A549 treated with CORT108297 at 1 μM for 4 hours (cell line): ENCODE measurements around the gene ZNF490. TPM values are rescaled to one million over a fixed set of nuclear protein-coding genes. Genes with fewer than 3 reads are reported as not detected.

Source experiments
- total RNA-seq: library from RNA; stranded (reverse); fragments of 200-300 nt; extraction: Qiagen RNA extraction; gene quantifications from 5 replicates; pipeline ENCODE4 v1.2.3, GENCODE V29; 2022

Gene ZNF490
- total RNA-seq, result 0.34 to 0.89 TPM (median 0.70 TPM) in 5 replicates

DNA sequence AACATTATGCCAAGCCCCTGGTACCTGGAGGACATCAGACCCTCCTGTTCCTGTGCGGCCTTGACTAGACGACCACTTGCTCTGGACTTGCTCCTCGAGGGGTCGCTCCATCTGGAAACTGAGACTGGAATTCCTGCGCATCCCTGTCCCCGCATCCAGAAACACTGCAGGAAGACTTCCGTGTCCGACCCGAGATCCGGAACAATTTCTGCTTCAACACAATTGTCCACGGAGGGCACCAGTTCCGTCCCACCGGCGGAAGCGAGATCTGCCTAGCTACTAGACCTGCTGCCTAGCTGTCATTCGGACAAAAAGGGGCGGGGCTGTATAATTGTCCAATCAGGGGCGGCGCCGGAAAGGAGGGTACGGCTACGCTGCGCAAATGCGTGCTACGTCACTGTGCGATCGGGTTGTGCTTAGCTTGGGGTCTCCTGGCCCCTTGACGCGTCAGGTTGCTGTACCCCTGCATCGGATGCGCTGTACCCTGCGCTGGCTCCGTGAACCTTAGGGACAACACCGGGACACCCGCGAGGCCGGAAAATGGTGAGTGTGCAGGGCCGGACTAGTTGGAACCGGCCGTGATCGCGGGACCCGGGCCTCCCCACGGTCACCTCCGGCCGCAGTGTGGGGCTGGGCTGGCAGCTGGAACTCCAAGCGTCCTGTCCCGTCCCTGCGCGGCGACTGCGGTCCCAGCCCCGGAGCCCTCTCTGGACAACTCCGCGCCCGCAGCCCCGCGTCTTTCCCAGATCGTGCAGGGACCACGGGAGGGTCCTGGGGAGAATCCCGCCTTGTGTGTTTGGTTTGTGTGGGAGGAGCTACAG is at the start of gene ZNF490, which contains the start of gene ZNF791:
TSS of gene ZNF490 (minus strand) at position 274 of the 821 bp plus-strand sequence. CDS start at position 141, 133 bp downstream.
TSS of gene ZNF791 (plus strand) at position 381 of the 821 bp plus-strand sequence. CDS start at position 541, 160 bp downstream.

DNA sequence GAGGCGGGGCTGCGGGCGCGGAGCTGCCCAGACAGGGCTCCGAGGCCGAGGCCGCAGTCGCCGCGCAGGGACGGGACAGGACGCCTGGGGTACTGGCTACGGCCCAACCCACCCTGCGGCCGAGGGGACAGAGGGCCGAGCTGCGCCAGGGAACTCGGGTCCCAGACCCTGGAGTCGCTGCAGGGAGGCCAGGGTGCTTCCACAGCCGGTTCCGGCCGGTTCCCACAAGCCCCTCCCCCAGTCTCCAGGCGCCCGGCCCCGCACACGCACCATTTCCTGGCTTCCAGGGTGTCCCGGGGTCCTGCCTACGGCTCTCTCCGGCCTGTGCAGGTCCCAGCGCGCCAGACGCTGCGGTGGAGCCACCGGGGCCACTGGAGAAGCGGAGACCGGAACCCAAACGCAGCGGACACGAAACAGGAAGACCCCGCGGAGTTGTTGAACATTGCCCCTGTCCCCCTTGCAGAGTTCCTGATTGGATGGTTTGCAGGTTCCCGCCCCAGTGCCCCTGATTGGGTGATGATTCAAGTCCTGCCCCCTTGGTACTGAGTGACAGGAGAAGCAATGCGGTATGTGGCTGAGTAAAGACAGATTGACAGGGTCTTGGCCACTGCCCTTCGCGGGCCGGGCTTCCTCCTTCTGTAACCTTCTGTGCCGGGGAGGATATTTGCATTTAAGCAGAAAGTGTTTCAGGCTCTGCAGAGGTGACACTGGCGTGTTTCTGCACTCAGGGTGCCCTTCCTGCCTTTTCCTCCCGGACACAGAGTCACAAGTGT is 59.4 kb downstream of the ZNF490 start, which contains the start of gene ZNF564:
TSS of gene ZNF564 (minus strand) at position 423 of the 773 bp plus-strand sequence. CDS start at position 273, 150 bp downstream.

Other genes starting within 250 kb of the ZNF490 start
- not detected in 5 replicates for gene ZNF442, start 245.1 kb downstream of the ZNF490 start, total RNA-seq
- gene ZNF799, start 209.5 kb downstream of the ZNF490 start, total RNA-seq, result 1.4 to 2.3 TPM (median 1.6 TPM) in 5 replicates
- 0.80 to 1.1 TPM (median 0.92 TPM) in 5 replicates for gene ZNF443, start 169.8 kb downstream of the ZNF490 start, total RNA-seq
- 0.05 TPM in 1 of 5 replicates, not detected in the others for gene ZNF709, start 126.0 kb downstream of the ZNF490 start, total RNA-seq
- gene ZNF564, start 59.3 kb downstream of the ZNF490 start, total RNA-seq, result 1.3 to 2.4 TPM (median 1.9 TPM) in 5 replicates
- 4.8 to 5.5 TPM (median 5.3 TPM) in 5 replicates for gene ZNF791, start 107 bp upstream of the ZNF490 start, total RNA-seq
- 15.9 to 21.9 TPM (median 21.4 TPM) in 5 replicates for gene MAN2B1, start 55.9 kb upstream of the ZNF490 start, total RNA-seq
- 9.3 to 11.8 TPM (median 10.9 TPM) in 5 replicates for gene WDR83, start 56.0 kb upstream of the ZNF490 start, total RNA-seq
- 40.0 to 54.0 TPM (median 49.9 TPM) in 5 replicates for gene DHPS, start 71.1 kb upstream of the ZNF490 start, total RNA-seq
- gene GNG14, start 77.2 kb upstream of the ZNF490 start, total RNA-seq, result not detected in 5 replicates
- 8.7 to 14.0 TPM (median 13.4 TPM) in 5 replicates for gene FBXW9, start 85.8 kb upstream of the ZNF490 start, total RNA-seq
- gene TNPO2, start 113.1 kb upstream of the ZNF490 start, total RNA-seq, result 25.5 to 39.5 TPM (median 35.3 TPM) in 5 replicates
- 160 to 199 TPM (median 197 TPM) in 5 replicates for gene TRIR, start 123.9 kb upstream of the ZNF490 start, total RNA-seq
- 67.6 to 102 TPM (median 95.8 TPM) in 5 replicates for gene GET3, start 126.7 kb upstream of the ZNF490 start, total RNA-seq
- gene BEST2, start 141.0 kb upstream of the ZNF490 start, total RNA-seq, result 0.24 to 0.35 TPM (median 0.28 TPM) in 4 of 5 replicates, not detected in the other
- 9.8 to 12.4 TPM (median 10.8 TPM) in 5 replicates for gene HOOK2, start 164.7 kb upstream of the ZNF490 start, total RNA-seq
- 97.7 to 170 TPM (median 137 TPM) in 5 replicates for gene JUNB, start 180.7 kb upstream of the ZNF490 start, total RNA-seq
- 0.18 to 1.1 TPM (median 0.80 TPM) in 5 replicates for gene PRDX2, start 191.0 kb upstream of the ZNF490 start, total RNA-seq
- 6.2 to 15.8 TPM (median 9.6 TPM) in 4 of 5 replicates, not detected in the other for gene THSD8, start 191.3 kb upstream of the ZNF490 start, total RNA-seq
- gene RNASEH2A, start 195.8 kb upstream of the ZNF490 start, total RNA-seq, result 37.6 to 51.5 TPM (median 48.6 TPM) in 5 replicates
- 0.10 to 0.27 TPM (median 0.14 TPM) in 4 of 5 replicates, not detected in the other for gene RTBDN, start 223.8 kb upstream of the ZNF490 start, total RNA-seq
- 1.5 to 2.0 TPM (median 1.9 TPM) in 5 replicates for gene MAST1, start 227.7 kb upstream of the ZNF490 start, total RNA-seq